ENCODE data around the gene GSTT4.
"Not testable (repeated sequence)": the region's sequence is repeated elsewhere in the genome, so short reads cannot be mapped to it uniquely, and the experiment has no call there.

DNA sequence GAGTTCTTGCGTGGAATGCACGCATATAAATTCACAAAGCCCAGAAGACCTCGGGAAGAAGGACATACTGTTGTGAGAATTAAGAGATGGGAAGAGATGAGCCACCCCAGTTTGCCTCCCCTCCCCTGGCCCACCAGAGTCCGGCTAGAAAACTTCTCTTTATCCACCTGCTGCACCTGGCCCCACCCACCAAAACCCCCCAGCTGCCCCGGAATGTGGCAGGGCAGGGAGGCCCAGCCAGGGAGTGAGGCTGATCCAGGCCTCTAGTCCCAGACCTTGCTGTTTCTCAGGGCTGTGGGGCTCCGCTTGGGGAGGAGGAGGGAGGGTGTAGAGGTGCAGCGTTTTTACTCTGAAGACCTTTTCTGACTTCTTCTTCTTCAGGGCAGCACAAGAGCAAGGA is 24.7 kb downstream of the GSTT4 start:
- TF ChIP-seq, protein P1, sequence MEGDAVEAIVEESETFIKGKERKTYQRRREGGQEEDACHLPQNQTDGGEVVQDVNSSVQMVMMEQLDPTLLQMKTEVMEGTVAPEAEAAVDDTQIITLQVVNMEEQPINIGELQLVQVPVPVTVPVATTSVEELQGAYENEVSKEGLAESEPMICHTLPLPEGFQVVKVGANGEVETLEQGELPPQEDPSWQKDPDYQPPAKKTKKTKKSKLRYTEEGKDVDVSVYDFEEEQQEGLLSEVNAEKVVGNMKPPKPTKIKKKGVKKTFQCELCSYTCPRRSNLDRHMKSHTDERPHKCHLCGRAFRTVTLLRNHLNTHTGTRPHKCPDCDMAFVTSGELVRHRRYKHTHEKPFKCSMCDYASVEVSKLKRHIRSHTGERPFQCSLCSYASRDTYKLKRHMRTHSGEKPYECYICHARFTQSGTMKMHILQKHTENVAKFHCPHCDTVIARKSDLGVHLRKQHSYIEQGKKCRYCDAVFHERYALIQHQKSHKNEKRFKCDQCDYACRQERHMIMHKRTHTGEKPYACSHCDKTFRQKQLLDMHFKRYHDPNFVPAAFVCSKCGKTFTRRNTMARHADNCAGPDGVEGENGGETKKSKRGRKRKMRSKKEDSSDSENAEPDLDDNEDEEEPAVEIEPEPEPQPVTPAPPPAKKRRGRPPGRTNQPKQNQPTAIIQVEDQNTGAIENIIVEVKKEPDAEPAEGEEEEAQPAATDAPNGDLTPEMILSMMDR (IDR thresholded peaks at IDR 0.05), result not testable (repeated sequence)
- TF ChIP-seq EP300, POLR2A (IDR thresholded peaks at IDR 0.05): not testable (repeated sequence)

Measured in suprapubic skin (tissue), 3 donors.